GM21515 (cell line): ENCODE results near the gene MYH11.

Source experiments
- ATAC-seq: cut with Tn5 transposase; IDR thresholded peaks from one replicate; pipeline ENCODE4 v1.9.1; 2021; ENCODE audit not compliant: unreplicated experiment

The MYH11 gene

GRCh38 chr16:15779664-15780351 lies 77.0 kb downstream of the MYH11 start:
- ATAC-seq: no peak

- ATAC-seq: no peak
These were observed 77.7 kb downstream of the MYH11 start for GRCh38 chr16:15778999-15779614.

GRCh38 chr16:15778204-15778743 lies 78.6 kb downstream of the MYH11 start:
- no peak for ATAC-seq

GRCh38 chr16:15777533-15778203 lies 79.2 kb downstream of the MYH11 start:
- ATAC-seq: no peak

GRCh38 chr16:15776572-15776971 lies 80.3 kb downstream of the MYH11 start:
- no peak for ATAC-seq

GRCh38 chr16:15775663-15776304 lies 81.0 kb downstream of the MYH11 start:
- no peak for ATAC-seq

GRCh38 chr16:15775209-15775608 lies 81.6 kb downstream of the MYH11 start:
- no peak for ATAC-seq

GRCh38 chr16:15773968-15774367 lies 82.9 kb downstream of the MYH11 start:
- ATAC-seq: no peak

GRCh38 chr16:15772579-15773293 lies 84.1 kb downstream of the MYH11 start:
- no peak for ATAC-seq

- ATAC-seq: no peak
These were observed 85.1 kb downstream of the MYH11 start for GRCh38 chr16:15771694-15772093.

- no peak for ATAC-seq
These were observed 86.3 kb downstream of the MYH11 start for GRCh38 chr16:15770512-15770911.

GRCh38 chr16:15770107-15770506 lies 86.7 kb downstream of the MYH11 start:
- no peak for ATAC-seq

GRCh38 chr16:15769239-15769638 lies 87.6 kb downstream of the MYH11 start:
- ATAC-seq: no peak

- ATAC-seq: no peak
These were observed 88.6 kb downstream of the MYH11 start for GRCh38 chr16:15768201-15768600.

GRCh38 chr16:15766918-15767317 lies 89.9 kb downstream of the MYH11 start:
- ATAC-seq: no peak

- no peak for ATAC-seq
These were observed 90.9 kb downstream of the MYH11 start for GRCh38 chr16:15765880-15766279.

- ATAC-seq: no peak
These were observed 91.7 kb downstream of the MYH11 start for GRCh38 chr16:15765116-15765515.

GRCh38 chr16:15764112-15764511 lies 92.7 kb downstream of the MYH11 start:
- no peak for ATAC-seq

GRCh38 chr16:15760129-15760528 lies 96.7 kb downstream of the MYH11 start:
- ATAC-seq: no peak

GRCh38 chr16:15759070-15759469 lies 97.8 kb downstream of the MYH11 start:
- no peak for ATAC-seq
